HG02759 (cell line): ENCODE data around the gene PLD5.
"Not testable (repeated sequence)": the region's sequence is repeated elsewhere in the genome, so short reads cannot be mapped to it uniquely, and the experiment has no call there.

Source experiments
- ATAC-seq: cut with Tn5 transposase; IDR thresholded peaks from one replicate; pipeline ENCODE4 v1.9.1; 2021; ENCODE audit warnings: mild to moderate bottlenecking, moderate library complexity; ENCODE audit not compliant: unreplicated experiment

PLD5 gene

GRCh38 chr1:242506724-242507123 lies 17.8 kb downstream of the PLD5 start:
- ATAC-seq = no peak

GRCh38 chr1:242489545-242489944 lies 35.0 kb downstream of the PLD5 start:
- ATAC-seq = no peak

DNA sequence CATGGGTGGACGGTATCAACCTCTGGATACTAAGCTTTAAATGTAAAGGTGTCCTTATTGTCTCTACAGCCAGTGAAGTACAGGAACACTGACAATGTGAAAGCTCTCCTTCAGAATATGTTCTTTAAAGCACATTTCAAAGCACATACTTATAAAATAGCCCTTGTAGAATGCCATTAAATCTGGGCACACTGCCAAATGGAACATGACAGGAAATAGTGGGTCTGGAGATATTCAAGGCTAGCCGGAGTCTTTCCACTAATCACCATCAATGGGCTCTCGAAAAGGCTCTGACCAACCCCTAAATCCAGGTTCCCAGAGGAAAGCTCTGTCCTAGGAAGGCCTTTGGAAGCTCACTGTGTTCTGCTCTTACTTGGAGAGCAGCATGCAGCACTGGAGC lies 46.6 kb downstream of the PLD5 start:
- ATAC-seq = no peak

GRCh38 chr1:242470774-242471173 lies 53.7 kb downstream of the PLD5 start:
- ATAC-seq = no peak

GRCh38 chr1:242468784-242469183 lies 55.7 kb downstream of the PLD5 start:
- no peak for ATAC-seq

- ATAC-seq = peak; percentile 86
Measured at GRCh38 chr1:242467556-242468145, 56.8 kb downstream of the PLD5 start.

DNA sequence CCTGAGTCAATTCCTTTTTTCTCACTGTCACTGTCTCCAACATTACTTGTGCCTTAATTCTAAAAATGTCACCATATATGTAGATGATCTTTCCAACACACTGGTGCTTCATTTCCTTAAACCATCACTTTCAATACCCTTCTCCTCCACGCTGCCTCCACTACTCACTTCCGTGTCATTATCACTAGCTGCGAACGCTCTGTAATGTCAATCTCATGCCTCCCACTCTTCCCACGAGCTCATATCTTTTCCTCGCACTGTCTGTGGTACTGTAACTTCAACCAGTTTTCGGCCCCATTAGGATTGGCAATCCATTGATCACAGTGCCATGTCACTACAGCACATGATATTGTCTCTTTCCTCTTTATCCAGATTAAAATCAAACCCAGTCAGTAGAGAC lies 61.6 kb downstream of the PLD5 start:
- no peak for ATAC-seq

- not testable (repeated sequence) for ATAC-seq
Measured at GRCh38 chr1:242459740-242460139, 64.8 kb downstream of the PLD5 start.

DNA sequence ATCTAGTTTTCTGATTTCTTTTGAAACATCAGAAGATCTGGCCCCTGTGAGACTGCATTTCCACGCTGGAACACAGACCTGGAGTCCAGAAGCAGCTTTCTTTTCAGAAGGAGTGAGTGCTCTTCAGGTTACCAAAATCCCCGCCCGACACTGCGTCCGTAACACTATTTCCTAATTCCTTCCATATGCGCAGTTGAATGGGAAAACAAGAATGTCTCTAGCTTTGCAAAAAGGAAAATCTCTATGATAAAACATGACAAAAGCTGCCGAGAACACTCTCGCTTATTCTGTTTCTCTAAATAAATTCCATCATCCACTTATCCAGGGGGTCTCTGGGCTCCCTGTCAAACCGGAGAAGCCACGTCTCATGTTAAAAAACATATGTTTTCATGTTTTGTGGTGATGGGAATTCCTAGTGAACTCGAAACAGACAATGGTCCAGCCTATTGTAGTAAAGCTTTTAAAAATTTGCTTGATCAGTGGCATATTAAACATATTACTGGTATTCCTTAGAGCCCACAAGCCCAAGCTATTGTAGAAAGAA lies 67.7 kb downstream of the PLD5 start:
- no peak for ATAC-seq

GRCh38 chr1:242455052-242455361 lies 69.5 kb downstream of the PLD5 start:
- ATAC-seq = no peak

- ATAC-seq = peak; percentile 55
Measured at GRCh38 chr1:242454262-242455051, 70.0 kb downstream of the PLD5 start.

- ATAC-seq = no peak
Measured at GRCh38 chr1:242452573-242452972, 71.9 kb downstream of the PLD5 start.

GRCh38 chr1:242449661-242450060 lies 74.8 kb downstream of the PLD5 start:
- no peak for ATAC-seq

DNA sequence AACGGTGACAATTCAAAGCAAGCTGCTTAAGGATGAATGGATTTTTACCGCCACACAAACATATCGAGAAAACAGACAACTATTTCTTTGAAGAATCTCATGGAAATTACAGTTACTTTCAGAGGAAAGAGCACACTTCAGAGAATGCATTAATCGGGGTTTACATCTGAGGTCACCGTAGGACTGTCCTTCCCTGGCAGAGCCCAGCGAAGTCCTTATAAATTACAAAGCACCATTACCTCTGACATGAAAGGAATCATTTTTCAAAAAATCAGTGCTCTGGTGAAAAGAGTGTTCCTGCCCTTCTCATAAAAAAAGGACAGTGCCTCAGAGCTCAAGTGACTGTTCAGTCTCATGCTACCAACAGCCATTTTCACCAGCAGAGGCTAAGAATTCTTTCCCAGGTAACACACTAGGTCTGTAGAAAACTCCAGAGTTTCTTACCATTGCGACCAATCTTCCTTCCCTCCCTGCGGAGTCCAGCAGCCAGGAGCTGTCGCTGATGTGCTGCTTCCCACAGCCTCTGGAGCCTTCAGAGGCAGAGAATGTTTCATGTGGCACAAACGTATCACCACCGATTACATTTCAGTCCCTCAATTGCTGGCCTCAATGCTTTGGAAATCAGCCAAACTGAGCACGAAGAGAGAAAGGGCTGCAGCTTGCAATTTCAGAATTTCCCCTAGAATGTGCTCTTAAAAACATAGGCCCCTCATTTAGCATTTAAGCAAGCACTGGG lies 75.4 kb downstream of the PLD5 start:
- no peak for ATAC-seq

- no peak for ATAC-seq
Measured at GRCh38 chr1:242447689-242448088, 76.8 kb downstream of the PLD5 start.

GRCh38 chr1:242440757-242441156 lies 83.7 kb downstream of the PLD5 start:
- no peak for ATAC-seq

- ATAC-seq = no peak
Measured at GRCh38 chr1:242435200-242435599, 89.3 kb downstream of the PLD5 start.

DNA sequence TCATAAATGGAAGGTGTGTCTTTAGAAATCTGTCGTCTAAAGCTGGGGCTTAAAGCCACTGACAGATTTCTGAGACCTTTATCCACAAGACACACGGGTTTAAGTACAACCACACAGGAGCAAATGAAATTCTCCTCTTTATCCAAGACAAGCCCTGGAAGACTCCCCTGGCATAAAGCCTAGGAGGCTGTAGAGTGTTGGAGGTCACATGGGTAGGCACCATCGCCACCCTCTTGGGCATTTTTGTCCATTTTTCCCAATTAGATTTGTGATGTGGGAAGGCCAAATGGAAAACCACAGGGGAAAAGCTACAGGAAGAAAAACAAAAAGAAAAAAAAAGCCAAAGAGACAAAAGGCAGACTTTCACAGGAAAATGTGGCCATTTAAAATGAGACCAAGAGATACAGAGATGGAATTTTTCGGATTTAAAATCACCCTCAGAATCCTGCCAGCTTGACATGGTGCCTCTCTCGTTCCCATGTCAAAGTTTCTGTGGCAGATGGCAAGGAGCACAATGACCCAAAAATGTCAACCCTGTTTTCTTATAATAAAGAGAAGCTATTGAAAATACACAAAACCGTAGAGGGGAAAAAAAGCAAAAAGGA lies 91.9 kb downstream of the PLD5 start:
- no peak for ATAC-seq

GRCh38 chr1:242431786-242432185 lies 92.7 kb downstream of the PLD5 start:
- ATAC-seq = no peak

DNA sequence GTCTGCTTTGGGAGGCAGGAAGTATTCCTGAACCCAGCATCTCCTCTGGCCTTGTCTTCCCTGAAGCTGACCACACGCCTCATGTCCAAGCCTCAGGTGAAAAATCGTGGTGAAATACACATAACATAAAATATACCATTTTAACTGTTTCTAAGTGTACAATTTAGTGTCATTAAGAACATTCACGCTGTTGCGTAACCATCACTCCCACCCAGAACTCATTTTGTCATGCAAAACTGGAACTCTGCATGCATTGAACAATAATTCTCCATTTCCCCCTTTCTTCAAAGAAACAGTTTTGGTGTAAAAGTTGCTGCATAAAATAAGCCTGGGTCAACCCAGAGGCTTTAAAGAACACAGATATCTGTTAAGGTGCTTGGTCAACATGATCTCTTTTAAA lies 93.5 kb downstream of the PLD5 start:
- ATAC-seq = no peak

DNA sequence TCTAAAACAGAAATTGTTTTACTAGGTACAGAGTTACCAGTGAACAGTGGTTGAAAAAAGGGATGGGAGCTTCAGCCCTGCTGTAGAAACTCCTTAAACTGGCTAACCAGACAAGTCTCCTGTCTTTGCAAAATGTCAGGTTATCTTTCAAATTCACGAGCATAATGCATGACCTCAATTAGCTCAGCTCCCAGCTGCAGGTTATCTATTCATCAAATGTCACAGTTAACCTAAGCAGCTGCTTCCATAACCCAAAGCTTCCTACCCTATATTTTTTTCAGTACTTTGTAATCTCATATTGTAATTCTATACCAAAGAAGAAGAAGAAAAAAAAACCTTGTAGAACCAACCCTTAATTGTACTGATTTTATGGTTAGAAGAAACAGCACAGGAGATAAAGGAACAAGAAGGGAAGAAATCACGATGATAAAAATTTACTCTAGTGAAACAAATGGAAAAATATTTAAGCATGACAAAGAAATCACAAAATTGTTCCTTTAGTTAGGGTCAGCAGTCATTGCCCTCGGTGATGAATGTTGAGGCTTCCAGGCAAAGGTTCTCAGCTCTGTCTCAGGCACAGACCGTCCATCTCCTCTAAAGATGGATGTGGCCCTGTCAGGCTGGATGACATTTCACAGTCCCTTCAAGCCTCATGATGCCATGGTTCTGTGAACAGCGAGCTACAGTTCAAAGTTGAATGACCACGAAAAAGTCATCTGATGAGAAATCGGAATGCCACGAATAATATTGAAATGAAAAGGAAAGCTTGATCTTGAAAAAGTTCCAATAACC lies 95.9 kb downstream of the PLD5 start:
- no peak for ATAC-seq
